ENCODE data around the gene LYSMD4.

LYSMD4 gene

GRCh38 chr15:99706557-99707303 lies 26.5 kb downstream of the LYSMD4 start:
- no peak for DNase-seq (ENCODE audit: low spot score in 2 of 2)
- peaks cover 16% of the 10 kb centered on the region for H3K4me1 ChIP-seq
- in situ Hi-C loops (cut with MboI; ENCODE audit: low sequenced_read_pairs), result loop anchor here (5.0 kb wide), 1 partner anchor 424 kb away; no protein-coding TSS in a partner anchor
- H3K27me3 ChIP-seq (ENCODE audit: low read depth), result no peaks in the 10 kb centered on the region
- 0 out of 2 replicates have a peak, but pooled peaks cover 7% of the 10 kb centered on the region for H3K36me3 ChIP-seq (replicated peaks)
- H3K9me3 ChIP-seq, result no peaks in the 10 kb centered on the region
- no peak overlapping the region for H3K4me3 ChIP-seq

GRCh38 chr15:99704444-99704838 lies 28.8 kb downstream of the LYSMD4 start:
- no peak overlapping the region for H3K4me3 ChIP-seq
- H3K27me3 ChIP-seq (ENCODE audit: low read depth), result no peaks in the 10 kb centered on the region
- no peaks in the 10 kb centered on the region for H3K9me3 ChIP-seq
- H3K4me1 ChIP-seq, result peaks cover 16% of the 10 kb centered on the region
- peak; percentile 56 to 75 for DNase-seq (ENCODE audit: low spot score in 2 of 2)
- no peaks in the 10 kb centered on the region for H3K36me3 ChIP-seq (replicated peaks)
- in situ Hi-C loops (cut with MboI; ENCODE audit: low sequenced_read_pairs), result no loop called here

GRCh38 chr15:99703603-99704443 lies 29.4 kb downstream of the LYSMD4 start:
- H3K27me3 ChIP-seq (ENCODE audit: low read depth), result no peaks in the 10 kb centered on the region
- DNase-seq (ENCODE audit: low spot score in 2 of 2), result peak in 1 of 2 experiments; percentile 39
- no peaks in the 10 kb centered on the region for H3K9me3 ChIP-seq
- H3K4me1 ChIP-seq, result peaks cover 16% of the 10 kb centered on the region
- no peak overlapping the region for H3K4me3 ChIP-seq
- in situ Hi-C loops (cut with MboI; ENCODE audit: low sequenced_read_pairs), result no loop called here
- H3K36me3 ChIP-seq (replicated peaks), result no peaks in the 10 kb centered on the region

DNA sequence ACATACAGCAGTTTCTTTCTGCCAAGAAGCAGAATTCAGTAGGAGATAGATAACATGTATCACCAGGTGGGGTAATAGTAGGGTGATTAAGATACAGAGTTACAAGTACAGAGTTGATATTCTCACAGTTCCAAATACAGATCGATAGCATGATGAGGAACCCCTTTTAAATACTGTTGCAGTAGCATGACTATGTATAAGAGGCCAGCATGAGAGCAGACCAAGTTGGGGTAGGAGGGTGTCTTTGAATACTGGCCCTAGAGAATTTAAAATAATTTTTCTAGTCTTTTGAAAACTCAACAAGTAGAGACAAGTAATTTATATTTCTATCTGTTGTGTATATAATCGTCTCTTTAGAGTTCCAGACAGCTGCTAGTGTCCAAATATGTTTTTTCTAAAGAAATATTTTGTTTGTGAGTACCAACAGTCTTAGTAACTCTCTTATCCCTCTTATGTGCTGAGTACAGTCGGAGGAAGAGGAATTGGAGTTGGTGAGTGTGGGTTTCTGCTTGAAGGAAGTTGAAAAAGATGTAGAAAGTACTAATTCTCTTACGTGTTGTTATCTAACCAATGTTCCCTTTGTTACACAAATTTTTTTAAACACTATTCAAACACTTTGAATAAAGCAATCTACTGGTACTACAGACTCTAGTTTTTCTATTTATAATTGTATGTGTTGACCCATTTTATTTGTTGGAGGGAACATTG lies 30.2 kb downstream of the LYSMD4 start:
- peak in 1 of 2 experiments; percentile 51 for DNase-seq (ENCODE audit: low spot score in 2 of 2)

DNA sequence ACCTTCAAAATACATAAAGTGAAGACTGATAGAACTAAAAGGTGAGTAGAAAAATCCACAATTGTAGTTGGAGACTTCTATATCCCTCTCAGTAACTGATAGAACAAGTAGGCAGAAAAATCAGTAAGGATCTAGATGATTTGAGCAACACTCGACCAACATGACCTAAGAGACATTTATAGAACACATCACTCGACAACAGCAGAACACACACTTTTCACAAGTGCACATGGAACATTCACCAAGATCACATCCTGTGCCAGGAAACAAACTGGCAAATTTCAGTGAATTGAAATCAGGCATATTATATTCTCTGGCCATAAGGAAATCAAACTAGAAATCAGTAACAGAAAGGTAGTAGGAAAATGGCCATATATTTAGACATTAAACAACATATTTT lies 37.1 kb downstream of the LYSMD4 start:
- no peak for DNase-seq (ENCODE audit: low spot score in 2 of 2)
- Histone ChIP-seq H3K4me1 (no peaks in the 10 kb centered on the region), H3K27me3 (ENCODE audit: low read depth) (no peaks in the 10 kb centered on the region), H3K9me3 (no peaks in the 10 kb centered on the region), H3K4me3 (no peak overlapping the region), H3K36me3 (replicated peaks) (no peaks in the 10 kb centered on the region; the same call in 1 of the 2 replicates)
- in situ Hi-C loops (cut with MboI; ENCODE audit: low sequenced_read_pairs), result no loop called here

More for the DNA sequence above, 30.2 kb downstream of the LYSMD4 start:
- Histone ChIP-seq H3K9me3 (no peaks in the 10 kb centered on the region), H3K27me3 (ENCODE audit: low read depth) (no peaks in the 10 kb centered on the region), H3K36me3 (replicated peaks) (no peaks in the 10 kb centered on the region), H3K4me3 (no peak overlapping the region), H3K4me1 (peaks cover 16% of the 10 kb centered on the region)
- in situ Hi-C loops (cut with MboI; ENCODE audit: low sequenced_read_pairs), result no loop called here

DNA sequence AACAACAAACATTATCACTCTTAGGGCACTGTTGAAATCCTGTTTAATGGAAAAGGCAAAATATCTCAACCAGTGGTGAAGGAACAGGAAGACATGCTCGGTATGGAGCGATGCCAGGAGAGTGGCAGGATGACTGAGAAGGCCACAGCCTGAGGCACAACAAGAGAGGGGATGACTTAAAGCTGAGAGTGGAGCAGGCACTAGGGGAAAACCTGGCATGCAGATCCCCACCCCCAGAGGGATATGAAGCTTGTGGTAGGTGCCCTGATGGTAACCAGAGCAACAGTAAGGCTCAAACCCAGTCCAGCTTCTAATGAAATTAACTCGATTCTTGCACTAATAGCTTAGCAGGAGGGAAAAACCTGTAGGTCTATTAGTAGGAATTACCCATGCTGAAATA lies 40.4 kb downstream of the LYSMD4 start:
- in situ Hi-C loops (cut with MboI; ENCODE audit: low sequenced_read_pairs), result no loop called here
- Histone ChIP-seq H3K9me3 (no peaks in the 10 kb centered on the region), H3K4me3 (no peak overlapping the region), H3K36me3 (replicated peaks) (peaks cover 10% of the 10 kb centered on the region), H3K4me1 (no peaks in the 10 kb centered on the region), H3K27me3 (ENCODE audit: low read depth) (no peaks in the 10 kb centered on the region)
- DNase-seq (ENCODE audit: low spot score in 2 of 2), result no peak

DNA sequence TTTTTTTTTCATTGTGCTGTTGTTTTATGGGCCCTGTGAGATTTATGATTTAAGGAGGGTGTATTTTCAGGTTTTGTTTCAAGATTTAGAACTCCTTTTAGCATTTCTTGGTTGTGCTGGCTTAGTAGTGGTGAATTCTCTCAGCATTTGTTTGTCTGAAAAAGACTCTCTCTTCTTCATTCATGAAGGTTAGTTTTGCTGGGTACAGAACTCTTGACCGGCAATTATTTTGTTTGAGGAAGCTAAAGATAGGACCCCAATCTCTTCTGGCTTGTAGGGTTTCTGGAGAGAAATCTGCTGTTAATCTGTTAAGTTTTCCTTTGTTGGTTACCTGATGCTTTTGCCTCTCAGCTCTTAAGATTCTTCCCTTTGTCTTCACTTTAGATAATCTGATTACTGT lies 46.9 kb downstream of the LYSMD4 start:
- no peaks in the 10 kb centered on the region for H3K9me3 ChIP-seq
- no peak for DNase-seq (ENCODE audit: low spot score in 2 of 2)

DNA sequence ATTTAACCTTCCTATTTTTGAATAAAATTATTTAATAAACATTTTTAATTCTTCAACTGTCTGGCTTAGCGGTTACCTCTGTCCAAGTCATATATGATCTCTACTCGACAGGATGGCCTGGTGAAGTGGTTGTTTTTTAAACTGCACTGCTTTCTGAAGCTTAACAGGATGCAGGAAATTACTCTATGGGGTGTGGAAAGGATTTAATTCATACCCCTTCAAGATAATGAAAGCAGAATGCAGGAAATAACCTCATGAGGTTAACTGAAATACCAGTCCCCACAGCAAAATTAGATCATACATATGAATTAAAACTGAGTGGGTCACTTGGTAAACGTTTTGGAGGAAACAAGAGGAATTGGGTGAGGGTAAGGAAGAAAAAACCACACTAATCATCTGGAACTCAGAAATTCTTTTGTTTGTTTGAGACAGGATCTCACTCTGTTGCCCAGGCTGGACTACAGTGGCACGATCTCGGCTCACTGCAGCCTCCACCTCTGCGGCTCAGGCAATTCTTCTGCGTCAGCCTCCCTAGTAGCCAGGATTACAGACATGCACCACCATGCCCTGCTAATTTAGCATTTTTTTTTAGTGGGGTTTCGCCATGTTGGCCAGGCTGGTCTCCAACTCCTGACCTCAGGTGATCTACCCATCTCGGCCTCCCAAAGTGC lies 50.1 kb downstream of the LYSMD4 start:
- in situ Hi-C loops (cut with MboI; ENCODE audit: low sequenced_read_pairs), result no loop called here
- H3K4me1 ChIP-seq, result no peaks in the 10 kb centered on the region
- no peak overlapping the region for H3K4me3 ChIP-seq
- peaks cover 4% of the 10 kb centered on the region for H3K36me3 ChIP-seq (replicated peaks)
- H3K9me3 ChIP-seq, result no peaks in the 10 kb centered on the region
- DNase-seq (ENCODE audit: low spot score in 2 of 2), result no peak
- H3K27me3 ChIP-seq (ENCODE audit: low read depth), result no peaks in the 10 kb centered on the region

More for the DNA sequence above, 46.9 kb downstream of the LYSMD4 start:
- H3K4me1 ChIP-seq, result no peaks in the 10 kb centered on the region
- no peak overlapping the region for H3K4me3 ChIP-seq
- H3K27me3 ChIP-seq (ENCODE audit: low read depth), result no peaks in the 10 kb centered on the region
- H3K36me3 ChIP-seq (replicated peaks), result peaks cover 10% of the 10 kb centered on the region
- in situ Hi-C loops (cut with MboI; ENCODE audit: low sequenced_read_pairs), result no loop called here

GRCh38 chr15:99682455-99682854 lies 50.8 kb downstream of the LYSMD4 start:
- Histone ChIP-seq H3K27me3 (ENCODE audit: low read depth) (no peaks in the 10 kb centered on the region), H3K4me3 (no peak overlapping the region), H3K9me3 (no peaks in the 10 kb centered on the region), H3K36me3 (replicated peaks) (no peaks in the 10 kb centered on the region; the same call in 1 of the 2 replicates), H3K4me1 (no peaks in the 10 kb centered on the region)
- in situ Hi-C loops (cut with MboI; ENCODE audit: low sequenced_read_pairs), result no loop called here
- no peak for DNase-seq (ENCODE audit: low spot score in 2 of 2)

- H3K4me1 ChIP-seq, result no peaks in the 10 kb centered on the region
- H3K4me3 ChIP-seq, result no peak overlapping the region
- H3K9me3 ChIP-seq, result no peaks in the 10 kb centered on the region
- DNase-seq (ENCODE audit: low spot score in 2 of 2), result no peak
- H3K36me3 ChIP-seq (replicated peaks), result no peaks in the 10 kb centered on the region; the same call in 1 of the 2 replicates
- no peaks in the 10 kb centered on the region for H3K27me3 ChIP-seq (ENCODE audit: low read depth)
- in situ Hi-C loops (cut with MboI; ENCODE audit: low sequenced_read_pairs), result no loop called here
These were observed 51.2 kb downstream of the LYSMD4 start for GRCh38 chr15:99681990-99682389.

GRCh38 chr15:99680276-99680675 lies 53.0 kb downstream of the LYSMD4 start:
- Histone ChIP-seq H3K9me3 (no peaks in the 10 kb centered on the region), H3K27me3 (ENCODE audit: low read depth) (no peaks in the 10 kb centered on the region), H3K4me3 (no peak overlapping the region), H3K4me1 (no peaks in the 10 kb centered on the region), H3K36me3 (replicated peaks) (peaks cover under 1% of the 10 kb centered on the region; the same call in 1 of the 2 replicates)
- in situ Hi-C loops (cut with MboI; ENCODE audit: low sequenced_read_pairs), result no loop called here
- DNase-seq (ENCODE audit: low spot score in 2 of 2), result no peak

- H3K36me3 ChIP-seq (replicated peaks), result peaks cover 5% of the 10 kb centered on the region; the same call in 1 of the 2 replicates
These were observed 55.6 kb downstream of the LYSMD4 start for GRCh38 chr15:99677540-99678134.

More at GRCh38 chr15:99677540-99678134, 55.6 kb downstream of the LYSMD4 start:
- Histone ChIP-seq H3K4me3 (no peak overlapping the region), H3K27me3 (ENCODE audit: low read depth) (no peaks in the 10 kb centered on the region), H3K9me3 (no peaks in the 10 kb centered on the region), H3K4me1 (no peaks in the 10 kb centered on the region)
- in situ Hi-C loops (cut with MboI; ENCODE audit: low sequenced_read_pairs), result no loop called here
- DNase-seq (ENCODE audit: low spot score in 2 of 2), result no peak

All from HAP-1 (cell line).